GM12878 (cell line): Measurements from ENCODE around the gene HSFX4.
"Not testable (repeated sequence)": the region's sequence is repeated elsewhere in the genome, so short reads cannot be mapped to it uniquely, and the experiment has no call there.

Source experiments
- CBFB ChIP-seq: IDR thresholded peaks from 2 replicates; pipeline ENCODE4 v1.6.1; 2016; ENCODE audit warnings: antibody characterized with exemption, low read depth
- CTCF ChIP-seq, 3 experiments: IDR thresholded peaks in 2 of 3; conservative IDR thresholded peaks in 1 of 3; 2 replicates each; pipeline ENCODE4 v1.5.1; 2011; ENCODE audit warnings: low read depth in 3 of 3, low read length in 3 of 3, mild to moderate bottlenecking in 3 of 3, control low read depth in 2 of 3, moderate library complexity in 2 of 3, inconsistent platforms in 1 of 3, mixed read lengths in 1 of 3; ENCODE audit not compliant: control insufficient read depth in 2 of 3, insufficient read depth in 1 of 3; ENCODE audit errors: extremely low read depth in 1 of 3
- EZH2 ChIP-seq: IDR thresholded peaks from 2 replicates; pipeline ENCODE4 v1.6.1; 2012; ENCODE audit warnings: low read depth, mild to moderate bottlenecking, control low read depth, inconsistent platforms, low read length, borderline replicate concordance; ENCODE audit not compliant: control insufficient read depth
- HDAC6 ChIP-seq: fragments of 200-600 bp; sonication (generic); IDR thresholded peaks from one replicate; pipeline ENCODE4 v1.8.0; 2017; ENCODE audit warnings: antibody characterized with exemption; ENCODE audit not compliant: unreplicated experiment
- NBN ChIP-seq: fragments of 450-650 bp; IDR thresholded peaks from 2 replicates; pipeline ENCODE4 v1.6.1; 2016
- POLR2A ChIP-seq: IDR thresholded peaks from 2 replicates; pipeline ENCODE4 v1.6.1; 2011; ENCODE audit warnings: low read depth, mild to moderate bottlenecking, low read length
- RAD21 ChIP-seq: IDR thresholded peaks from 2 replicates; pipeline ENCODE4 v1.6.1; 2011; ENCODE audit warnings: mild to moderate bottlenecking, low read depth, low read length, moderate library complexity; ENCODE audit not compliant: insufficient read depth
- TAF1 ChIP-seq: IDR thresholded peaks from 2 replicates; pipeline ENCODE4 v1.6.1; 2011; ENCODE audit warnings: mild to moderate bottlenecking, low read depth, low read length, borderline replicate concordance

DNA sequence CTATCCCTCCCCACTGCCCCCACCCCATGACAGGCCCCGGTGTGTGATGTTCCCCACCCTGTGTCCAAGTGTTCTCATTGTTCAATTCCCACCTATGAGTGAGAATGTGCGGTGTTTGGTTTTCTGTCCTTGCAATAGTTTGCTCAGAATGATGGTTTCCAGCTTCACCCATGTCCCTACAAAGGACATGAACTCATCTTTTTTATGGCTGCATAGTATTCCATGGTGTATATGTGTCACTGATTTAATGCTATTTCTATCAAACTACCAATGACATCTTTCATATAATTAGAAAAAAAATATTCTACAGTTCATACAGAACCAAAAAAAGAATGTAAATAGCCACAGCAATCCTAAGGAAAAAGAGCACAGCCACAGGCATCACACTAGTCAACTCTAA is 38.5 kb upstream of the HSFX4 start:
- TF ChIP-seq RAD21; EZH2; TAF1; HDAC6; NBN; CBFB; CTCF (IDR thresholded peaks at IDR 0.05 in 2 of 3, conservative IDR thresholded peaks at IDR 0.05 in 1 of 3; ENCODE audit: control insufficient read depth in 2 of 3, extremely low read depth in 1 of 3, insufficient read depth in 1 of 3, low read depth in 3 of 3, low read length in 3 of 3); POLR2A: not testable (repeated sequence)
